Stimulated activated CD8-positive, alpha-beta memory T cell treated with anti-CD3 and anti-CD28 coated beads, Interleukin-12 subunit alpha, Interleukin-12 subunit beta, amount 100 ng/mL, for 1 hour (primary cell): Measurements from ENCODE around the gene WDR1.

Experiments used
- DNase-seq: peaks from one replicate; pipeline ENCODE4 v3.0.0-alpha.2; 2020; ENCODE audit warnings: low read depth

The WDR1 gene, protein sequence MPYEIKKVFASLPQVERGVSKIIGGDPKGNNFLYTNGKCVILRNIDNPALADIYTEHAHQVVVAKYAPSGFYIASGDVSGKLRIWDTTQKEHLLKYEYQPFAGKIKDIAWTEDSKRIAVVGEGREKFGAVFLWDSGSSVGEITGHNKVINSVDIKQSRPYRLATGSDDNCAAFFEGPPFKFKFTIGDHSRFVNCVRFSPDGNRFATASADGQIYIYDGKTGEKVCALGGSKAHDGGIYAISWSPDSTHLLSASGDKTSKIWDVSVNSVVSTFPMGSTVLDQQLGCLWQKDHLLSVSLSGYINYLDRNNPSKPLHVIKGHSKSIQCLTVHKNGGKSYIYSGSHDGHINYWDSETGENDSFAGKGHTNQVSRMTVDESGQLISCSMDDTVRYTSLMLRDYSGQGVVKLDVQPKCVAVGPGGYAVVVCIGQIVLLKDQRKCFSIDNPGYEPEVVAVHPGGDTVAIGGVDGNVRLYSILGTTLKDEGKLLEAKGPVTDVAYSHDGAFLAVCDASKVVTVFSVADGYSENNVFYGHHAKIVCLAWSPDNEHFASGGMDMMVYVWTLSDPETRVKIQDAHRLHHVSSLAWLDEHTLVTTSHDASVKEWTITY

DNA sequence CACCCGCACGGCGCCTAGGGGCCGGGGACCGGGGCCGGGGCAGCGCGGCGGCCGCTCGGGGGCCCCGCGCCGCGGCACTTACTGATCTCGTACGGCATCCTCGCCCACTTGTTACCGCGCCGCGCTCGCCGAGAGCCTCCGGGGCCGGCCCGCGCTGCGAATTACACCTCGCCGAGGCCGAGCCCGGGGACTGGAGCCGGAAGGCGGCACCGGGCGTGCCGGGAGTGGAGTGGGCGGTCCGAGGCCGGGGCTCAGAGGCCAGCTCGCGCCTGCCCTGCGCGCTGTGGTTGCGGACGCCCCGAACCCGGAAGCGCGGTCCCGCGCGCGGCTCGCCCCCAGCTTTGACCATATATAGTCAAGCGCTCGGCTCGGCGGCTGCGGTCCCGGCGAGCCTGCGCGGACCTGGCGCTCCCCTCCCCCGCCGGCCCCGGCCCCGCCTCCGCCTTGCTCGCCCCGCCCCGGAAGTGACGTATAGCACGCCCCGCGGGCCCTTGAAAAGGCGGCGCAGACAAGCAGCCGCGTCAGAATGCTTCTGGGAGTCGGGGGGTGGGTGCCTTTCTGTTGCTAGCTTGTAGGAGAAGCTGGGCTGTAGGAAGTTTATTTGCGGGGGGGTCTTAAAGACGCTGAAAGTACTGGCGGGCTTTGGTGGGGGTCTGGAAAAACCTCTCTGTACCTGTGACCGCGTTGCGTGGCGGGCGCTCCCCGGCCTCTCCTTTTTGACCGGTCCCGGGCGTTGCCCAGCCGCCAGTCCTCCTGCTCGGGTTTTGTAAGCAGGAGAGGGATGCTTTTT, at the start of gene WDR1:
Gene WDR1, minus strand, starts transcription at position 231 of the 790 bp plus-strand sequence. Its CDS starts 133 bp downstream, at position 98.
- DNase-seq: peak; percentile 93

DNA sequence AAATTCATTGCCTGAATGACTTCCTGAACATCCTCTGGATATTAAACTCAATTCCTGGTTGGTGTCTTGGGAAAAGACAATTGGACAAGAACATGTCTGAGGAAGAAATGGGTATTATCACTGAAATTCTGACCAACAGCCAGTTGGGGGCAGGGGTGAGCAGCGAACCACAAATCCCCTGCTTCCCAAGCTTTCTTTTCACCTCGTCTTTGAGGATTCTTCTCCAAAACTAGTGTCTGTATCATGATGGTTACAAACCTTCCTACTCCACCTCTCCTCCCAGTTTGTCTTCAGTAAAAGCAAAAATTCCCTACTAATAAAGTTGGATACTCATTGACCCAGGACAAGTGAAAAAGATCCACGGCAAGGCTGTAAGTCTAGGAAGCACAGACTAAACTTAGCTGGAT, 48.3 kb upstream of the WDR1 start:
- DNase-seq: no peak

DNA sequence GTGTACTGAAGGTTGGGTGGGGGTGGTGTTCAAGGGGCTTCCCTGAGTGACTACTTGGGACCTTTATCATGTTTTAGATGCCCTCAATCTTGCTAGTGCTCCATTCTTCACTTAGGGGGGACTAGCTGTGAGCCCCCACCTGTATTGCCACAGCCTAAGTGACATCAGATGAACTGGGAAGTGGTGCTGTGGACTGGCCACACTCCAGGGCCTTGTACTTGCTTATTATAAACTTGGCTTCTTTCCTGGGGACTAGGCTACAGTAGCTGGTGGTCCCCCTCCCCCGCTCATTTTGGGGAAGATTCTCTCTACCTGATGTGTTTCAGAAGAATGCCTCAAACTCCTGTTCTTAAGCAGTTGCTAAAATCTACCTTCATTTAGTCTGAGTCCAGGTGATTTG, 46.7 kb upstream of the WDR1 start:
- no peak for DNase-seq

DNA sequence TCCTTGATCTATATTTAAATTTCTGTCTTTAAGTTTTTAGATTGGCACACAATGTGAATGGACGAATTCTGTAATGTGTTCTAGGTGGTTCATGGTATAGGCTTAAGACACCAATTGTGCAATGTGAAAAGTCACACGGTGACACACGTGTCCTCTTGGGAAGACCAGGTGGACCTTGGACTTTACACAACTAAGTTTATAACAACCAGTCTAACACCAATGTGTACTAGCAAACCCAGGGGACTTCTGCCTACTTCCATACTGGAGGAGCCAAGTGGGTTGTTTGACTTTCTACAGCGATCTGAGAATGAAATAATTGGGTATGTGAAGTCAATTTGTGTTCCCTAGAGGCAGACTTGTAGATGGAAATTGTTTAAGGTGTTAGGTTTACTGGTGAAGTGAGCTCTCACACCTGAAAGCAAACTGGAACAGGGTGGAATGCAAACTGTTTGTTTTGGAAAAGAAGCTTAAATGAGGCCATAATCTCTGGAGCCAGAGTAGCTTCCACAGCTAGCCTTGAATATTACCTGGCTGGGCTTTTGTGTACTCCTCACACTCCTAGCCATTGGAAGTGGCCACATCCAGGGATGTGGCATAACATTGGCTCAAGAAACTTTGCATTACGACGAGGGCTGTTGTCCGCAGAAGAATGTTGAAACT, 45.9 kb upstream of the WDR1 start:
- DNase-seq: no peak

DNA sequence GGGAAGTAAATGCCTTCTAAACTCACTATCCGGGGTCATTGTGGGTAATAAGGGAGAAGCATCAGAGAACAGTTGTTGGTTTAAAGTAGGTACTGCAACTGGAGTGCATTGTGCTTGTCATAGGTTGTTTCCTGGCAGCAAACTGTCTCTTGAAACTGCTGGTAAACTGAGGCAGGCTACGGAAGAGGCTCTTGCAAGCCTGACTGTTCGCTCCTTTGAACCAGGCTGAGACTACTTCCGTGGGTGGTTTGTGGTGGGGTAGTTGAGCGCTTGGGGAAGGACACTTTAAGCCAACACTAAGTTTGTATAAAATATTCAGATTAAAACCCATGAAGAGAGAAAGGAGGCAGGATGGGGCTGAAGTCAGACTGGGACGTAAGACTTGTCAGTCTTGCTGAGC, 45.2 kb upstream of the WDR1 start:
- no peak for DNase-seq

DNA sequence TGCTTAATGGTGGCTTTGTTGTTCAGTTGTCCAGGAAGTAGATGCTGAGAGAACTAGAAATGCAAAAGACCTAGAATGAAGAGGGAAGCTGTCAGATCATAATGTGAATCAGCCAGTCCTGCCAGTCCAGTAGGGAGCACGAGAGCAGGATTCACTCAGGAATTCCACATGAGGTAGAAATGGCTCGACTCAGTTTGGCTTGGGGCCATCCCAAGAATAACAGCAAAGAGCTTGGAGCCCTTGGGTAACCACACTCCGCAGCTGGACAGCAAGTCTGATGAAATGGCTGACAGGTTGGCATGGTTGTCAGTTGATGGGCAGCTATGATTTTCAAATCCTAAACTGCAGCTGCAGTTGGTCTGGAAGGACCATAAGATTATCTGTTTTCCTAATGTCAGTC, 44.5 kb upstream of the WDR1 start:
- no peak for DNase-seq

DNA sequence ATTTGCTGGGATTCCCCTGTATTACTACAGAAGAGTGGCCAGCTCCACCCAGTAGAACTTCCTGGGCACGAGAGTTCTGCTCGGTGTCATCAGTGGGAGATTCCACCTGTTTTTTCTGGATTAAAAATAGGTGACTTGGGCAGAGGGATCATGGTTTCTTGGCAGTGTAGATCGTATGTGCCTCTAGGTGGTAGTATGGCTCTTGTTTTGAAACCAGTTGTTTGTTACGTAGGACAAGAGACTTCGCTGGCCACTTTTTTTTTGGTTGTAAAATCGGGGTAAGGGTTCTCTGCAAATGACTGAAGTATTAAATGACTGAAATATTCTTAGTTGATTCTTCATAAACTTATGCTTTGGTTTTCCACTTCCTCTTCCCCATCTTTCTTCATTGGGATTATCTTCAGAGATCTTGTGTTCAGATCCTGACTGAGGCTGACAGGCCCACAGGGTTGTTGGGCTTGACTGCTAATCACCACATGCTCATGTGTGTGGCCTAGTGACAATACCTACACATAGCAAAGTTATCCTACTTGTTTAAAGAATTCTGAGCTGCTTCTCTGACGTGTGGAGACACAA, 43.8 kb upstream of the WDR1 start:
- DNase-seq: no peak

DNA sequence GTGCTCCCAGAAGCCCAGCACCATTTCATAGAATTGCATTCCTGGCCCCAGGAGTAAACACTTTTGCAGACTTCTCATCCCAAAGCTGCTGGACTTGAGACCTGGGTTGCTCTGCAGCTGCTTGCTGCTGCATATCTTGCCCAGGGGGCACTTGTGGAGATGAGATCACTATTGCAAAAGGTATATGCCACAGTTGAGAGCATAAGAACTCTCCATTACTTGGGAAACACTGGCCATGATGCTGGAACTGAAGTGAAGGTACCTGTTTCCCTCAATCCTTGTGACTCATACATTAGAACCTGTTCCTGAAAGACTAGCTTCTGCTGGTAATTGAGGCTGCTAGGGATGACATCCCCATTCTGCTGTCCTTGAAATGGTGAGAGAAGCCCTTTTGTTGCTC, 43.1 kb upstream of the WDR1 start:
- DNase-seq: no peak

DNA sequence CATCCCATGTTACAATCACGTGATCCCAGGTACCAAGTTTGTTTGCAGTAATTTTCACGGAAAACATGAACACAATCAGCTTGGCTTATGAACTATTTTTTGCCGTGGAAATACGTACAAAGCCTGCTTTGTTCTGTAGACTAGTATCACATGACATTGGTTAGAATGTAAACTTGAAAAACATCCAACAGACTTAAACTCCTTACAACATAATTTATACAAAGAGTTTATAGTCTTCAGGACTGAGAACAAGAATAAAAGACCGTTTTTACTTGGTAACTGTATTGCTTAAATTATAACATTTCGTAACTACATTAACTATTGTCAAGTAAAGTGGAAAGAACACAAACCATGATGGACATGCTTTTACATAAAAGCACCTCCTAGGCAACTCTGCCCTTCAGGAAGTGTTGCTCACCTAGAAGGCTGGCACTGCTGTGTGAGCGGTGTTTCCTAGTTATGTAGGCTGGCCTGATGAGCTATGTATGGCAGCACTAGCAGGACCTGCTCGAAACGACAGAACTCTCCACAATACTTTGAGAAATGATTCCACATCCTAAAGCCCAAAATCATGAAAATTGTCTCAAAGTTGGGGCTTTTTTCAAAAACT, 41.8 kb upstream of the WDR1 start:
- no peak for DNase-seq

DNA sequence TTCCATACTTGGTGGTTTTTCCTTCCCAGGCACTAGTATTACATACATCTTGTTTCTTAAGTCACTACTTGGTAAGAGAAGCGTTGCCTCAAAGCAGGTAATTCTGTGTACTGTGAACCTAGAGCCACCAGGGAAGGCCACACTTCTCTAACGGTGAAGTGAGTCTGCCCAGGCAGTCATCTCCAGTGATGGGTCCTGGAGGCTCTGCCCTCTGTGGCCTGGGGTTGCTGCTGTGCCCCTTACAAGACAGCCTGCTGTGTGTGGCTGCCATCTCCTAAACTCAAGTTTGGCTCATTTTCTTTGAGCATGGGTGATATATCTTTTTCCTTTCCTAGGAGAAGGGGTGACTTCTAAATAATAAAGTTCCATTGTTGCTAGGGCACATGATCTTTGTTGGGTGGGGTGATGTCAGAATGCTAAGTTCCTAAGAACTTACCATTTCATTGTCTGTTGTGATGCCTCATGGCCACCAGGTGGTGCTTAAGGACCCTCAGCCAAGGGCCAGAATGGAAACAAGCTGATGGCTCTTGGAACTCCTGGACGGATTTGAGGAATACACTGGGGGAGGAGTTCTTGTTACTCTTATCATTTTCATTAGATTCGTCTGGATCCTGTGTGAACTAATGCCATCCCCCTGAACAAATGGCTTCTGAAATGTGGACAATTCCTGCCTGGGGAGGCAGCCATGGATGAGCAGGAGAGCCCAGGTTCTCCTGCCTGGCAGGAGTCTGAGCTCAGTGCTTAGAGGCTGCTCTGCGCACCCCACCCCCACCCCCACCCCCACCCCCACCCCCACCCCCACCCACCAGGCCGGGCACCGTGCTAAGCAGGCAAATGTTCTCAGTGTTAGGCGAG, 41.1 kb upstream of the WDR1 start:
- DNase-seq: peak; percentile 8

DNA sequence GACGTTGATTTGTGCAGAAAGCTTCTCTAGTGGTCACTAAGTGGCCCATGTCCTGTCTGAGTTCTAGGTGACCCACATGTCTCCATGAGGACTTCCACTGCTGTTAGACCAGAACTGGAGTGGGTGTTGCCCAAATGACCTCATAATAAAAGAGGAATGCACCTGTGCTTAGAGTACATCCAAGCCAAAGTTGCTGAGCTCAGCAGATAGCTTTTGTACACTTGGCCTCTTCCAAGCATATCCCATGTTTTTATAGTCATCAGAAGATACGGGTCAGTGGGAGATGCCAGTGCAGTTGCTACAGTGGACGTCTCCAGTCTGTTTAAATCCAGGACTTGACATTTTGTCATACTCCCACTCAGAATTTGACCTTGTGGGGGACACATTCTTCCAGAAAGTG, 37.6 kb upstream of the WDR1 start:
- no peak for DNase-seq

DNA sequence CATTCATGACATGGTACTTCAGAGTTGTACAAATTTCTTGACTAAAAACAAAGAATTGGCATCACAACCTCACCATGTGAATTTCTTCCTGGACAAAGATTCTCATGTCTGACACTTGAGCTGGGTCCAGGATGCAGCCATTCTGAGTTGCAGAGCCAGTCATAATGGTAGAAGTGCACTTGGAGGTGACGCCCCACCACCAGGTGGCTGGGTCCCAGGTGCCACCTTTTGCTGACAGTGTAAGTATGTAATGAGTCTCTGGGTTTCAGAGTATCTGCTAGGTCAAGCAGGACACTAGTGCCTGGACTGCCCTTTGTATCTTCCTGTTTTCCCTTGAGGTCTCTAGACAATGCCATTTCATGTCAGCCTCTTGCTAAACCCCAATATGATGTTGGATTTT, 36.6 kb upstream of the WDR1 start:
- no peak for DNase-seq

DNA sequence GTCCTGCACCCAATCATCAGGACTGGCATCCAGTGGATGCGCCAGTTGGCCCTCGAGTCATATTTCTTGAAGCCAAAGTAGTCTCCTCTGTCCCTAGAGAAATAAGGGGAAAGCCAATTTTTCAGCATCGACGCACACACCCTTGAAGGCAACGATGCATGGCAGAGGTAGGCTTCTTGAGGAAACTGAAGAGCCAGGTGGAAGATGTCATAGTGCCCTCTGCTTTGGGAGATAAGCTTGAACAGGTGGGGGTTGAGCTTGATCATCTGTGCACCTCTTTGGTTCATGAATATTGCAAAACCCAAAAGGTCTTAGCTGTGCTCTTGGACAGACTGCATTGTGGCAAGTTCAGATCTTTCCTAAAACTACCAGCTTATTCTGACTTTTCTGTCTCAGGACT, 34.6 kb upstream of the WDR1 start:
- DNase-seq: no peak

DNA sequence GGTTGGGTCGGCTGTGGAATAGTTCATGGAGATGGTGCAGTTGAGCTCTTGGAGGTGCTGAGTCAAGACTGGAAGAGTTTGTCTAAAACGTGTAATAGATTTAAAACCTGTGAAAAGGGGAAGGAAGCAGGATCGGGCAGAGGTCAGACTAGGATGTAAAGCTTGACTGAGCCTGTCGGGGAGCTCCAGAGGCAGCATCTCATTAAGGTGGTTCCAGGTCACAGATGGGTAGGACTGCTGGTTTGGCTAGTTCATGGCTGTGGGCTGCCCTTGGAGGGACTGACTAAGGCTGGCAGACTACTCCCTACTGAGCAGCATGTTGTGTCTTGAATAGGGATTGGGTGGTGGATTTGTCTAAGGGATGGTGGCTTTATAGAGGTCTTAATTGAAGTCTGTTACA, 28.4 kb upstream of the WDR1 start:
- no peak for DNase-seq

DNA sequence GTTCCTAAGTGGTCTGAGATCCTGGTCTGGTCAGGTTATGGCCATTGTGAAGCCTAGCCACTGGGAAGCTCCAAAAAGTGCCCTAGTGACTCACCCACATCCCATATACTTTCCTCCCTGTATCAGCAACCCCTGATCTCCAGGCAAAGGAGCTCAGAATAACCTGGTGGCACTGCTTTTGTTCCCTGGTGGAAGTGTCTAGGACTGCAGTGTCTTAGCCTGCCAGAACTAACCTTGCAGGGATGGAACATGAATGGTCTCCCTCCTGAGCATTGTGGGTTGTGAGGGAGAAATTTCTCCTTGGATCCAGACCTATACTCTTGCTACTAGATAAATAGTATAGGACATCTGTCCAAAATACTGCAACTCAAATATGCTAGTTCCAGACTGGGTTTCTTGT, 27.9 kb upstream of the WDR1 start:
- DNase-seq: no peak

DNA sequence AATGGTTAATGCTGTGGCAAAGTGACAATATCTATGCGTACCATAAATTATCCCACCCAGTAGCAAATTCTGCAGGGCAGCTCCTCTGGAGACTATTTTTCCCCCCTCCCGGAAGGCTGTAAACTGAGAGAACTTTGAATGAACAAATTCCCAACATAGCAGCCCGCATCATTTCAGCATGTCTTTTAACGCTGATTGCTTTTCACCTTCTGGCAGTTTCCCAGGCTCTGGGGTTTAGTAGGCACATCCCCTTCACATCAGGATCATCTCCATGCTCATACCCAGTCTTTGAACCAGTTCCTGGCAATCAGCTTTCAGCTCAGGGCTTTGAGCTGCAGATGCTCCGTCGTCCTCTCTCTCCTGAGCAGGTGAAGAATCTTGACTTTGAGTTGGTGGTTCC, 26.6 kb upstream of the WDR1 start:
- DNase-seq: no peak

DNA sequence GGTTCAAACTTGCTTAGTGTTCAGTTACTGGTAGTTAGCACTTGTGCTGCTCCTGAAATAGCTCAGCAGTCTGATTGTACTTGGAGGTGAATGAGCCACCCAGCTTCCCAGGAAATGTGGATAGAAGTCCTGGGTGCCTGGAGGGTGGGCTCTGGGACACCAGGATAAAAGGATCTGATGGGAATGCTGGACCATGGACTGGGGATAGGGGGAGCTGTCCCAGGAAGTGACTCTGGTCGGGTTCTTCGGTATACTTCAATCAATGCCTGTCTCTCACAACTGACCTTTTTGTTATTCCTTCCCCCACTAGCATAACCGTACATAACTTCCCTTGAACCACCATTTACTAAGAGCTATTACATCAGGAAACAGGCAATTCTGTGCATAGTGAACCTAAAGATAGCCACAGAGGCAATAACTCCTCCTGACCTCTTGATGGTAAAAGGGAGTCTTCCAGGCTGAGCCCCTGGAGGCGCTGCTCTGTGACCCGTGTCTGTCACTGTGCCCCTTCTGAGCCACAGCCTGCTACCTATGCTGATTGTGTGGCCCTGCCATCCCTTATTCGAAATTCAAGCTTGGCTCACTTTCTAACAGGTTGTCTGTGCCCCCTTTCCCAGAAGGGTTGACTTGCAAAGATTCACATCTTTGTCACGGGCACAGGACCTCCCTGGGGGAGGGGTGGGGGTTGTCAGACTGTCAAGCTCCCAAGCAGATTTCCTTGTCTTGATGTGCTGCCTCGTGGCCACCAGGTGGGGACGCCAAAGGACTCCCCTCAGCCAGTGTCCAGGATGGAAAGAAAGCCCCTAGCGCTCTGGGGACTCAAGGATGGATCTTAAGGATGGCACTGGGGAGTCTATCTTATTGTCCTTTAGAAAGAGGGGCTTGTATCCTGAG, 24.5 kb upstream of the WDR1 start:
- no peak for DNase-seq

DNA sequence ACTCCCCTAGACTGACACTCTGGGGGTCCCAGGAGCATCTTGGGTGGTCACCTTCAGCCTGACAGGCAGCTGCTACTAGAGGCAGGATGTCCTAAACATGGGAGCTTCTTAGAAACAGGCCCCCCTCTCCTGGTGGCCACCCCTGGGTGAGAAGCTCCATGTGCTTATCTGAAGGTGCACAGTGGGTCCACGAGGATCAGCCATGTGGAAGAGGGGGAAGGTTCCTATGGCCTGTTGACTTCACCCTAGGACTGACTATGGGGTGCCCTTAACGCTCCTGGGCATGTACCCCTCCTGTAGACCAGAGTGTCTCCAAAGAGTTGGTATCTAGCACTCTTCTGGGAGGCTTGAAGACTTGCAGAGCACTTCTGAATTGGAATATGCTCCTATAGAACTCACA, 22.9 kb upstream of the WDR1 start:
- DNase-seq: no peak

DNA sequence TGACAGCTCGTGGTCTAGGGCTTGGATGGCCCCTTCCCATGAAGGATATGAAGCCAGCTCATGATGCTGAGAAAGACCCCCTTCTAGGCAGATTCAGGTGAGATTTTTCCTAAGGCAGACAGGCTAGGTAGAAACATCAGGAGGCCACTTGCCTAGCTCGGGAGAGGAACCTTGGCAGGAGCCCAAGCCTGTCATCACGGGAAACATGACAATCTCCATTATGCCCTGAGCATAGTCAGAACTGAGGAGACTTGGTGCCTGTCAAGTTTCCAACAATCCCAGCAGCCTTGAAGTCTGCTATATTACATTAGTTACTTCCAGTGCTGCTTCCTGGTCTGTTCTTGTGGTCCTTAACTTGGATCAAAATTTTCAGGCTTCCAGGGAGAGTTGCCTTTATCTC, 18.7 kb upstream of the WDR1 start:
- DNase-seq: no peak

DNA sequence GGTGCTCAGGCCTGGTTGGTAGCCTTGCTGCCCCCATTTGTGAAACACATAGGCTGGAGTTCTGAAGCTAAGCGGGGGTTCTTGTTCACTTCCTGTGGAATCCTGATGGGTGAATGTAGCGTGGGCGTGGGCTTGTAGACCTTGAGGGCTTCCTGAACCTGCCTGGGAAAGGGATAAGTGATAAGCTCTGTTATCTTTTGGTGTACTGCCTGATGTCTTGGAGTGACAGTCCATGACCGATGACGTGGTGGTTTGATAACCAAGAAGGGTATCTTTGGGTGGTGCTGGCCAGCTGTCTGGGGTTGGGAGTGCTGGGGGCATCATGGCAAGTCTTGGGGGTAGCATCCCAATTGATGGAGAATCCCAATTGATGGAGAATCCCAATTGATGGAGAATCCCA, 17.5 kb upstream of the WDR1 start:
- DNase-seq: no peak
